SU-DHL-6 (cell line): ENCODE measurements around the gene SPATA32.

Experiments used
- H2AFZ ChIP-seq: fragments of 200-600 bp; sonication (generic); 2 replicates; pipeline ENCODE4 v1.6.1; 2014; ENCODE audit warnings: low read depth, mild to moderate bottlenecking, moderate library complexity, mixed read lengths, antibody characterized with exemption, low read length; ENCODE audit not compliant: severe bottlenecking
- H3F3A ChIP-seq: fragments of 200-600 bp; shearing (Covaris generic); 2 replicates; pipeline ENCODE4 v1.6.0; 2016; ENCODE audit warnings: antibody characterized with exemption, mild to moderate bottlenecking; ENCODE audit not compliant: insufficient read depth
- H3K27ac ChIP-seq: fragments of 200-600 bp; sonication (generic); 2 replicates; pipeline ENCODE4 v1.5.1; 2016; ENCODE audit warnings: low read depth, mild to moderate bottlenecking, low read length, moderate library complexity, mixed read lengths
- H3K27me3 ChIP-seq: fragments of 200-600 bp; sonication (generic), shearing (Covaris generic); 2 replicates; pipeline ENCODE4 v1.6.0; 2014; ENCODE audit warnings: mild to moderate bottlenecking, low read length
- H3K36me3 ChIP-seq: fragments of 200-600 bp; sonication (generic); 2 replicates; pipeline ENCODE4 v1.6.1; 2014; ENCODE audit warnings: mild to moderate bottlenecking, low read length, mixed read lengths
- H3K4me2 ChIP-seq: fragments of 300-600, 200-600 bp; shearing (Covaris generic), sonication (generic); 2 replicates; pipeline ENCODE4 v1.6.0; 2014; ENCODE audit warnings: low read length, low read depth, mild to moderate bottlenecking; ENCODE audit not compliant: poor library complexity, severe bottlenecking
- H3K4me3 ChIP-seq: fragments of 200-600 bp; sonication (generic); 2 replicates; pipeline ENCODE4 v1.5.1; 2014; ENCODE audit warnings: antibody characterized with exemption, low read length, mild to moderate bottlenecking, mixed read lengths; ENCODE audit not compliant: insufficient read depth, poor library complexity, severe bottlenecking
- H3K79me2 ChIP-seq: fragments of 200-600 bp; sonication (generic); 2 replicates; pipeline ENCODE4 v1.6.1; 2014; ENCODE audit warnings: mild to moderate bottlenecking, low read length, moderate library complexity; ENCODE audit not compliant: insufficient read depth
- H3K9ac ChIP-seq: fragments of 200-600 bp; sonication (generic); 2 replicates; pipeline ENCODE4 v1.7.0; 2014; ENCODE audit warnings: mild to moderate bottlenecking, low read length
- H3K9me2 ChIP-seq: fragments of 200-600 bp; sonication (generic); replicated peaks from 2 replicates; pipeline ENCODE4 v1.6.1; 2014; ENCODE audit warnings: low read length; ENCODE audit not compliant: insufficient read depth
- H3K9me3 ChIP-seq: fragments of 200-600 bp; sonication (generic); 2 replicates; pipeline ENCODE4 v1.6.1; 2014; ENCODE audit warnings: low read length, mixed read lengths; ENCODE audit not compliant: insufficient read depth
- H4K20me1 ChIP-seq: fragments of 200-600 bp; sonication (generic); 2 replicates; pipeline ENCODE4 v1.6.1; 2014; ENCODE audit warnings: low read depth, mild to moderate bottlenecking, antibody characterized with exemption, low read length, moderate library complexity, mixed read lengths
- EZH2phosphoT487 ChIP-seq: fragments of 200-600 bp; sonication (generic), shearing (Covaris generic); conservative IDR thresholded peaks from 2 replicates; pipeline ENCODE4 v1.6.1; 2018; ENCODE audit warnings: mild to moderate bottlenecking, antibody characterized with exemption, low read length, moderate library complexity, mixed read lengths
- TF ChIP-seq, protein P1 (sequence below): fragments of 200-600 bp; sonication (generic); IDR thresholded peaks from one replicate; pipeline ENCODE4 v1.5.1; 2017; ENCODE audit warnings: antibody characterized with exemption, mild to moderate bottlenecking, low read length, moderate library complexity; ENCODE audit not compliant: insufficient read depth, poor library complexity, severe bottlenecking

The SPATA32 gene

DNA sequence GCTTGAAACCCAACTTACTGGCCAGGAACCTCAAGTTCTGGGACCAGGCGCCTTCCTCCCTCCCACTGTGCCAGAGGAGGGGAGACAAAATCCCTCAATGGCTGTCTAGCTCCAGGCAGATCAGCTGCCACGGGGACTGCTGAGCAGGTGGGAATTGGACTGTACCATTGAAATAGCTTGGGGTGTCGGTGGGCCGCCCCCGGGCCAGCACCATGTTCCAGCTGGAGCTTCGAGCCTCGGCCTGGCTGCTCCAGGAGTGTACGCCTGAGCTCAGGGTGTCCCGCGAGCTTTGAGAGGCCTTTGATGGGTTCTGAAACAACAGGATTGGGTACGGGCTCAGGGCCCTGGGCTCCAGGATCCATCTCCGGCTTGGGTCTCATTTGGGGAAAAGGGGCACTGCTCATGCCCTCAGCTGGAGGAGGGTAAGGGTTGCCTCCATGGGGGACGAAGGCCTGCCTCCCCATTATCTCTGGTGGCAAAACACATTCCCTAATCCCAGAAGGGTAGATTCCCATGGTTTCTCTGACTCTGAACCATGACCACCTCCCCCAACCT is 4.6 kb upstream of the SPATA32 start:
- H3K27ac ChIP-seq, result no peak overlapping the region
- H3F3A ChIP-seq, result peaks cover 2% of the 10 kb centered on the region; the same call in 1 of the 2 replicates
- H3K4me2 ChIP-seq, result no peak overlapping the region
- no peaks in the 10 kb centered on the region for H3K9me2 ChIP-seq
- H3K9me3 ChIP-seq, result no peaks in the 10 kb centered on the region
- no peaks in the 10 kb centered on the region for H3K79me2 ChIP-seq
- no peak overlapping the region for H3K9ac ChIP-seq
- no peaks in the 10 kb centered on the region for H4K20me1 ChIP-seq
- H3K4me3 ChIP-seq, result no peak overlapping the region
- TF ChIP-seq, protein P1, sequence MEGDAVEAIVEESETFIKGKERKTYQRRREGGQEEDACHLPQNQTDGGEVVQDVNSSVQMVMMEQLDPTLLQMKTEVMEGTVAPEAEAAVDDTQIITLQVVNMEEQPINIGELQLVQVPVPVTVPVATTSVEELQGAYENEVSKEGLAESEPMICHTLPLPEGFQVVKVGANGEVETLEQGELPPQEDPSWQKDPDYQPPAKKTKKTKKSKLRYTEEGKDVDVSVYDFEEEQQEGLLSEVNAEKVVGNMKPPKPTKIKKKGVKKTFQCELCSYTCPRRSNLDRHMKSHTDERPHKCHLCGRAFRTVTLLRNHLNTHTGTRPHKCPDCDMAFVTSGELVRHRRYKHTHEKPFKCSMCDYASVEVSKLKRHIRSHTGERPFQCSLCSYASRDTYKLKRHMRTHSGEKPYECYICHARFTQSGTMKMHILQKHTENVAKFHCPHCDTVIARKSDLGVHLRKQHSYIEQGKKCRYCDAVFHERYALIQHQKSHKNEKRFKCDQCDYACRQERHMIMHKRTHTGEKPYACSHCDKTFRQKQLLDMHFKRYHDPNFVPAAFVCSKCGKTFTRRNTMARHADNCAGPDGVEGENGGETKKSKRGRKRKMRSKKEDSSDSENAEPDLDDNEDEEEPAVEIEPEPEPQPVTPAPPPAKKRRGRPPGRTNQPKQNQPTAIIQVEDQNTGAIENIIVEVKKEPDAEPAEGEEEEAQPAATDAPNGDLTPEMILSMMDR, result no peak
- TF ChIP-seq EZH2phosphoT487, result no peak
- no peaks in the 10 kb centered on the region for H3K27me3 ChIP-seq
- no peak overlapping the region for H2AFZ ChIP-seq
- H3K36me3 ChIP-seq, result no peaks in the 10 kb centered on the region

DNA sequence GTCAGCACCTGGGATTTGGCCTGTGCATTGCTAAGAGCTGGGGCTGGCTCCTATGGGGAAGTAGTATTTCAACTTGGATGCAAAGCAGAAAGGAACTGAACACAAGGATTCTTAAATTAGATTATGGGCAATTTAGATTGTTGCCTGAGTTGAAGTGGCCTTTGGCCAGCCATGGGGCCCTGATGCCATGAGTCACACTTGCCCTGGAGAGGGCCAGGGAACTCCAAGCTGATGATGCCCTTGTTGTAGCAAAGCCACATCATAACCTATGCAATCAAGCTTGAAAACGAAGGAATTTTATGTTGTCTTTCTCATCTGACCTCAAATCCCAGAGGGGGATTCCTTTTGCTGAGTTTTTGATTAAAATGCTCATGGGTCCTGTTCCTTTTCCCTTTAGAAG is 3.9 kb upstream of the SPATA32 start:
- Histone ChIP-seq H3K9me2 (no peaks in the 10 kb centered on the region), H3K36me3 (no peaks in the 10 kb centered on the region), H3K79me2 (no peaks in the 10 kb centered on the region), H3K9ac (no peak overlapping the region), H3K27me3 (no peaks in the 10 kb centered on the region), H3K9me3 (no peaks in the 10 kb centered on the region), H4K20me1 (no peaks in the 10 kb centered on the region), H2AFZ (no peak overlapping the region), H3K4me2 (no peak overlapping the region), H3K27ac (no peak overlapping the region), H3F3A (peaks cover 2% of the 10 kb centered on the region; the same call in 1 of the 2 replicates), H3K4me3 (no peak overlapping the region)
- TF ChIP-seq, protein P1, result no peak
- no peak for TF ChIP-seq EZH2phosphoT487

DNA sequence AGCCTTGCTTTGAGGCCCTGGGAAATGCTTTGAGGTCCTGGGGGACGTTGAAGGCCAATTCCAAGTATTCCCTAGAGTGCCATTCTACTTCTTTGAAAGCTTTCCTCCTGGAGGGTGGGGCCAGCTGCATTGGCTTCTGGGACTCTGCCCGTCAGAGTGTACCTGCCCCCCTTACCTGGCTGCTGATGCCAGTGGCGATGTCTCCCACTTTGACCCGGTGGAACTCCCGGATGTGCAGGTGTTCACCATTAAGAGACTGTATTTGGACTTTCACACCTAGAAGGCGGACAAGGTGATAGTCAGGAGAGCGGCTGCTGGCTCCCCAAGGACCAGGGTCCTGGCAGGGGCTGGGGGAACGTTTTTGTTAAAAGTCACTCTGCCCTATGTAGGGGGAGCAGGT is 3.1 kb upstream of the SPATA32 start:
- no peak overlapping the region for H3K9ac ChIP-seq
- no peaks in the 10 kb centered on the region for H3K27me3 ChIP-seq
- H2AFZ ChIP-seq, result no peak overlapping the region
- no peaks in the 10 kb centered on the region for H3K79me2 ChIP-seq
- no peak overlapping the region for H3K27ac ChIP-seq
- no peaks in the 10 kb centered on the region for H3K36me3 ChIP-seq
- TF ChIP-seq, protein P1, result no peak
- TF ChIP-seq EZH2phosphoT487, result no peak
- peaks cover 2% of the 10 kb centered on the region; the same call in 1 of the 2 replicates for H3F3A ChIP-seq
- H4K20me1 ChIP-seq, result no peaks in the 10 kb centered on the region
- no peak overlapping the region for H3K4me2 ChIP-seq
- H3K4me3 ChIP-seq, result no peak overlapping the region
- no peaks in the 10 kb centered on the region for H3K9me2 ChIP-seq
- H3K9me3 ChIP-seq, result no peaks in the 10 kb centered on the region
